GM06990 (cell line): ENCODE measurements around the gene ZNF331.

Source experiments
- DNase-seq: peaks from one replicate; pipeline ENCODE4 v3.0.0-alpha.2; 2011; ENCODE audit not compliant: insufficient read length; ENCODE audit errors: extremely low read depth
- H3K27me3 ChIP-seq: replicated peaks from 2 replicates; pipeline ENCODE4 v1.6.0; 2011; ENCODE audit warnings: low read length; ENCODE audit not compliant: control insufficient read depth, insufficient read depth
- H3K36me3 ChIP-seq: 2 replicates; pipeline ENCODE4 v1.5.1; 2011; ENCODE audit warnings: low read length; ENCODE audit not compliant: control insufficient read depth, insufficient read depth
- H3K4me3 ChIP-seq: replicated peaks from 2 replicates; pipeline ENCODE4 v1.5.1; 2011; ENCODE audit warnings: low read depth, mild to moderate bottlenecking, control low read depth, low read length
- TF ChIP-seq, protein P1 (sequence below): IDR thresholded peaks from 2 replicates; pipeline ENCODE4 v1.5.1; 2011; ENCODE audit warnings: low read length, control low read depth, mild to moderate bottlenecking, inconsistent platforms; ENCODE audit not compliant: insufficient read depth, poor library complexity, severe bottlenecking

ZNF331 gene

DNA sequence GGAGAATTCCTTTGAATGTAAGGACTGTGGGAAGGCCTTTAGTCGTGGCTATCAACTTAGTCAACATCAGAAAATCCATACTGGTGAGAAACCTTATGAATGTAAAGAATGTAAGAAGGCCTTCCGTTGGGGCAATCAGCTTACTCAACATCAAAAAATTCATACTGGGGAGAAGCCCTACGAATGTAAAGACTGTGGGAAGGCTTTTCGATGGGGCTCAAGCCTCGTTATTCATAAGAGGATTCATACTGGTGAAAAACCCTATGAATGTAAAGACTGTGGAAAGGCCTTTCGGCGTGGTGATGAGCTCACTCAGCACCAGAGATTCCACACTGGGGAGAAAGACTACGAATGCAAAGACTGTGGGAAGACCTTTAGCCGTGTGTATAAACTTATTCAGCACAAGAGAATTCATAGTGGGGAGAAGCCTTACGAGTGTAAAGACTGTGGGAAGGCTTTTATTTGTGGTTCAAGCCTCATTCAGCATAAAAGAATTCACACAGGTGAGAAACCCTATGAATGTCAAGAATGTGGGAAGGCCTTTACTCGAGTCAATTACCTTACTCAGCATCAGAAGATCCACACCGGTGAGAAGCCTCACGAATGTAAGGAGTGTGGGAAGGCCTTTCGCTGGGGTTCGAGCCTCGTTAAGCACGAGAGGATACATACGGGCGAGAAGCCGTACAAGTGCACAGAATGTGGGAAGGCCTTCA is 39.2 kb downstream of the ZNF331 start:
- Histone ChIP-seq H3K27me3 (no peaks in the 10 kb centered on the region), H3K4me3 (no peak overlapping the region), H3K36me3 (peaks cover 9% of the 10 kb centered on the region)
- TF ChIP-seq, protein P1, sequence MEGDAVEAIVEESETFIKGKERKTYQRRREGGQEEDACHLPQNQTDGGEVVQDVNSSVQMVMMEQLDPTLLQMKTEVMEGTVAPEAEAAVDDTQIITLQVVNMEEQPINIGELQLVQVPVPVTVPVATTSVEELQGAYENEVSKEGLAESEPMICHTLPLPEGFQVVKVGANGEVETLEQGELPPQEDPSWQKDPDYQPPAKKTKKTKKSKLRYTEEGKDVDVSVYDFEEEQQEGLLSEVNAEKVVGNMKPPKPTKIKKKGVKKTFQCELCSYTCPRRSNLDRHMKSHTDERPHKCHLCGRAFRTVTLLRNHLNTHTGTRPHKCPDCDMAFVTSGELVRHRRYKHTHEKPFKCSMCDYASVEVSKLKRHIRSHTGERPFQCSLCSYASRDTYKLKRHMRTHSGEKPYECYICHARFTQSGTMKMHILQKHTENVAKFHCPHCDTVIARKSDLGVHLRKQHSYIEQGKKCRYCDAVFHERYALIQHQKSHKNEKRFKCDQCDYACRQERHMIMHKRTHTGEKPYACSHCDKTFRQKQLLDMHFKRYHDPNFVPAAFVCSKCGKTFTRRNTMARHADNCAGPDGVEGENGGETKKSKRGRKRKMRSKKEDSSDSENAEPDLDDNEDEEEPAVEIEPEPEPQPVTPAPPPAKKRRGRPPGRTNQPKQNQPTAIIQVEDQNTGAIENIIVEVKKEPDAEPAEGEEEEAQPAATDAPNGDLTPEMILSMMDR = no peak
- no peak for DNase-seq

DNA sequence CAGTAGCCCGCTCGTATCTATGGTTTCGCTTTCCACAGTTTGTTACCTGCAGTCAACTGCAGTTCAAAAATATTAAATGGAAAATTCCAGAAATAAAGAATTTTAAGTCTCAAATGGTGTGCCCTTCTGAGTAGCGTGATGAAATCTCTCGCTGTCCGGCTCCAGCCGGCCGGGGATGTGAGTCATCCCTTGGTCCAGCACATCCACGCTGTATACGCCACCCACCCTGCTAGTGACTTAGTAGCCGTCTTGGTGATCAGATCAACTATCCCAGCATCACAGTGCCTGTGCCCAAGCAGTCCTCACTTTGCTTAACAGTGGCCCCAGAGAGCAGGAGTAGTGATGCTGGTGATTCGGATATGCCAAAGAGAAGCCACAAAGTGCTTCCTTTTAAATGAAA is 40.0 kb downstream of the ZNF331 start:
- TF ChIP-seq, protein P1 = no peak
- Histone ChIP-seq H3K4me3 (no peak overlapping the region), H3K36me3 (peaks cover 7% of the 10 kb centered on the region), H3K27me3 (no peaks in the 10 kb centered on the region)
- no peak for DNase-seq

DNA sequence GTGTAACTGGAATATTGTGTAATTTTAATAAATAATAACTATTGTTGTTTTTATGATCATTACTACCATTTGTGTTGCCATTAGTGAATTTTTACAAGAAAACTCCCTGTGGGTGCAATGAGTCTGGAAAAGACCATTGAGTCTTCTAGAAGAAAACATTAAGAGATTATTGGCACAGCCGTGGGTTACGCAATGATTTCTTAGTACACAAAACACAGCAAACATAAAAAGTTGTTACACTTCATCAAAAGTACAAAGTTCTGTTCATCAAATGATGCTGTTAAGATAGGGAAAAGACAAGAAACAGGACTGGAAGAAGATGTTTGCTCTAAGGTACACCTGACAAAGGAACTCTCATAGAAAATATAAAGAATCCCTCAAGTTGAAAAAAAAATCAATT is 41.6 kb downstream of the ZNF331 start:
- Histone ChIP-seq H3K4me3 (no peak overlapping the region), H3K36me3 (peaks cover 7% of the 10 kb centered on the region), H3K27me3 (no peaks in the 10 kb centered on the region)
- no peak for DNase-seq
- TF ChIP-seq, protein P1 = no peak

DNA sequence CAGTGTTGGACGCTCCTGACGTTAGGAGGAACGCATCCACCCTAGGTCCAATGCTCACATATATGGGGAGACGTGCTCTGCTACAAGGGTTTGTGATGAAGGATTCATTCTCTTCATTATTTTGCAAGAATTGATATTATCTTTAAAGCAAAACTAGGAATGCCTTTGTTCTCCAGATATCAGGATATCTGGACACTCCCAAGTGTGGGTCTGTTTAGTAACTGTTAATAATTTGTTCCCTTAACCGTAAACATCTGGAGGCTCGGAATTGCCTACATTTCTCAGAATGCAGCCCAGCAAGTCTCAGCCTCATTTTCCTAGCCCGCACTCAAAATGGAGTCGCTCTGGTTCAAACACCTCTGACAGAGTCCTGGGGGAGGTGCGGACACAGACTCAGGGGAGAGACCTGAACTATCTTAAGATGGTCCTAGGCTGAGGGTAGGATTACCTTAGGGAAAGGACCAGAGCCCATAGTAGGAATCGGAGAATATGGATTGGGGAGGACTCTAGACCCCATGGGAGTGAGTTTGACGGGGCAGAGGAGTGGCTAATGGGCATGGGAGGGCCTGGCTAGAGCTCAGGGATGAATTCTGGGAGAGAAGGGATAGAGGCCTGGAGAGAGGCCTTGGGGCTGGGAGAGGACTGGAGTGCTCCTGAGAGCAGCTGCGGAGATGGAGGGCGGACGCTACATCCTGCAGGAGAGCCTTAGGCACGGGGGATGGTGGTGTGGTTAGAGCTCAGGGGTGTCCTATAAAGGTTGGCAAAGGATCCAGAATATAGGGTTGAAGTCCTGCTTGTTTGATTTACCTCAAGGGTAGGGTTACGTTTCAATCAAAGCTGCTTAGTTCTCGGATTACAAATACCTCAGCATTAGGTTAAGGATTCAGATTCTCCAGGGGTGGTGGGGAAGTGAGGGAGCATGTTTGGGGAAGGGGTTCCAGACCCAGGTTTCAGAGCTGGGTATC is 43.2 kb downstream of the ZNF331 start:
- TF ChIP-seq, protein P1 = no peak
- H3K36me3 ChIP-seq = peaks cover 7% of the 10 kb centered on the region
- DNase-seq = no peak
- H3K27me3 ChIP-seq = no peaks in the 10 kb centered on the region
- H3K4me3 ChIP-seq = no peak overlapping the region

DNA sequence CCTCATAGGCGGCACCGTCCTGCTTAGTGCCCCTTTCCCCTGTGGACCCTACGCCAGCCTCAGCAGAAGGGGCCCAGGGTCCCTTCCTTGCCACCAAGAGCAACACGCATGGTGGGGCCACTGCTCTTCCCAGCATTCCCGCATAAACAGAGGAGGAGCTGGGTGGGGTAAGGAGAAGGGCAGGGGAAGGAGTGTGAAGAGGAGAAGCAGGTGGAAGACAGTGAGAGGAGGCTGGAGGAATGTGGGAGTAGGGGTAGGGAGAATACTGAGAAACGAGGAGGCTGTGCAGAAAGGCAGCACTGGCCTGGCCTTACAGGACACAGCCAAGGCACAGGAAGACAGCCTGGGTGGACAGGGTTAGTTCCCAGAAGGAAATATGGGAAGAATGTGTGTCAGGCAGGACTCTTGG is 43.9 kb downstream of the ZNF331 start:
- DNase-seq = no peak
- peaks cover 5% of the 10 kb centered on the region for H3K36me3 ChIP-seq
- no peaks in the 10 kb centered on the region for H3K27me3 ChIP-seq
- H3K4me3 ChIP-seq = no peak overlapping the region
- TF ChIP-seq, protein P1 = no peak
